Spleen (tissue), 11 donors: ENCODE measurements around the gene PUS1. TPM values are rescaled to one million over a fixed set of nuclear protein-coding genes. Genes with fewer than 3 reads are reported as not detected.

Experiments used
- DNase-seq: peaks from one replicate; pipeline ENCODE4 v3.0.0-alpha.2; 2020
- H3K27ac ChIP-seq, 8 donors: fragments of 200-600 bp; sonication (generic) in 7 of 8; 1 replicate in 4 of 8; 2 replicates in 4 of 8; pipeline versions ENCODE4 v1.5.0 to v1.8.0; 2016 to 2021; ENCODE audit warnings: inconsistent platforms in 4 of 8, mild to moderate bottlenecking in 4 of 8, moderate library complexity in 1 of 8
- H3K27me3 ChIP-seq, 7 donors: fragments of 200-600 bp; sonication (generic) in 6 of 7; replicated peaks in 1 of 7; 1 replicate in 4 of 7; 2 replicates in 3 of 7; pipeline versions ENCODE4 v1.5.0 to v1.8.0; 2016 to 2021; ENCODE audit warnings: inconsistent platforms in 3 of 7, mild to moderate bottlenecking in 1 of 7
- H3K36me3 ChIP-seq, 6 donors: fragments of 200-600 bp; sonication (generic) in 5 of 6; 1 replicate in 4 of 6; 2 replicates in 2 of 6; pipeline versions ENCODE4 v1.5.0 to v1.8.0; 2016 to 2021; ENCODE audit warnings: inconsistent platforms in 2 of 6
- H3K4me1 ChIP-seq, 6 donors: fragments of 200-600 bp; sonication (generic) in 5 of 6; 1 replicate in 3 of 6; 2 replicates in 3 of 6; pipeline versions ENCODE4 v1.5.0 to v1.8.0; 2016 to 2021; ENCODE audit warnings: inconsistent platforms in 3 of 6
- H3K4me3 ChIP-seq, 8 donors: fragments of 200-600 bp; sonication (generic) in 7 of 8; 1 replicate in 4 of 8; 2 replicates in 4 of 8; pipeline versions ENCODE4 v1.5.0 to v1.8.0; 2016 to 2021; ENCODE audit warnings: inconsistent platforms in 4 of 8, mild to moderate bottlenecking in 4 of 8, moderate library complexity in 2 of 8
- H3K9me3 ChIP-seq, 8 donors: fragments of 200-600 bp; sonication (generic) in 7 of 8; 1 replicate in 4 of 8; 2 replicates in 4 of 8; pipeline versions ENCODE4 v1.5.0 to v1.8.0; 2016 to 2021; ENCODE audit warnings: inconsistent platforms in 4 of 8
- CTCF ChIP-seq, 11 experiments: fragments of 200-600 bp in 7 of 11; fragments of 450-650 bp in 4 of 11; sonication (generic) in 4 of 11; IDR thresholded peaks in 8 of 11; conservative IDR thresholded peaks in 3 of 11; 1 replicate in 7 of 11; 2 replicates in 4 of 11; pipeline versions ENCODE4 v1.4.0 to v1.8.0; 2016 to 2021; ENCODE audit warnings: antibody characterized with exemption in 11 of 11, inconsistent platforms in 4 of 11, mild to moderate bottlenecking in 1 of 11
- POLR2A ChIP-seq, 3 donors: fragments of 450-650 bp; IDR thresholded peaks; one replicate each; pipeline ENCODE4 v1.5.1; 2017; ENCODE audit warnings: antibody characterized with exemption in 3 of 3, mild to moderate bottlenecking in 1 of 3
- POLR2AphosphoS5 ChIP-seq, 3 donors: sonication (generic); formaldehyde crosslinking; IDR thresholded peaks; one replicate each; pipeline ENCODE4 v1.5.1; 2017; ENCODE audit warnings: antibody characterized with exemption in 3 of 3
- WGBS, 5 donors: extraction: QIAGEN DNeasy Blood & Tissue Kit in 3 of 5; methylation state at CpG; one replicate each; pipeline versions ENCODE4 v1.1.5 to v1.1.7; 2013 to 2018; 5-methylcytosine and 5-hydroxymethylcytosine counted together
- intact Hi-C: fragments of 100-400 bp; cut with DNase I; formaldehyde crosslinking; loops from one replicate; pipeline ENCODE4 v1.15.0; 2023; ENCODE audit warnings: low total_unique reads
- polyA plus RNA-seq, 3 donors: library from polyadenylated mRNA; stranded (reverse); fragments of 200-250 nt; gene quantifications; one replicate each; pipeline ENCODE4 v1.2.1, GENCODE V29; 2013
- total RNA-seq, 7 donors: library from RNA; depleted of rRNA in 3 of 7; stranded (reverse); fragments of >200 nt in 3 of 7; fragmentation: NEBNext Ultra II Directional in 4 of 7; extraction: Animal tissue kit (Norgen Biotek cat#: 25700) in 4 of 7; gene quantifications; one replicate each; pipeline versions ENCODE4 v1.1.0 to v1.2.1, GENCODE V29; 2016 to 2021
- donor health status: healthy with polysubstance abuse.
- donor health status: DM: no; HTN: no; CAD: no; lungs with moderate emphysema.
- donor health status: DM: no; HTN: no; CAD: no.
- donor health status: Bipolar disorder and iron deficiency.
- donor health status: healthy.
- donor health status: DM: no; HTN: no; CAD: no.
- donor health status: DM: yes; HTN: yes; CAD: no.

PUS1 gene
- total and polyA plus RNA-seq, 10 donors, result 16.0 to 46.5 (median 30.0) TPM

- 95 to 99% (median 98%) methylated on average over 8 of the region's 8 CpGs for WGBS, 5 donors
- TF ChIP-seq POLR2AphosphoS5 (IDR thresholded peaks at IDR 0.05), result no peak
- Histone ChIP-seq H3K9me3 (no peaks in the 10 kb centered on the region), H3K4me3 (no peak overlapping the region), H3K27me3 (no peaks in the 10 kb centered on the region), H3K27ac (no peak overlapping the region), H3K4me1 (peaks cover 10 to 36% (median 17%) of the 10 kb centered on the region in 6 donors), H3K36me3 (peaks cover 5 to 76% (median 46%) of the 10 kb centered on the region in 6 donors)
- DNase-seq, result peak; percentile 51
- intact Hi-C loops, result no loop called here
Observed at GRCh38 chr12:131933387-131933786, 4.3 kb downstream of the PUS1 start.

DNA sequence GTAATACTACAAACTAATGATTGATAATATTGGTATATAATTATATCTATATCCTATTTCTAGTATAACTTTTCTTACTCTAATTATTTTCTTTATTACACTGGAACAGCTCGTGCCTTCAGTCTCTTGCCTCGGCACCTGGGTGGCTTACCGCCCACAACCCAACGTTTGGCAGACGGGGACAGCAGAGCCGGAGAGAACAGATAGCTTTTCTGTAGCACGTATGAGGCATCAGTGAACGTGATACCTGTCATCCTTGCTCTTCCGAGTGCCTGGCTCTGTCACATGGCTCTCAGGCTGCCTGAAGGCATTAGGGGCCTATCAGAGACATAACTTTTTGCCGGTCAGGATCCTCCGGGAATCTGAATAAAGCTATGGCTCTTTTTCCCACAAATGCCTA, 5.5 kb downstream of the PUS1 start:
- DNase-seq, result peak; percentile 23
- H3K4me1 ChIP-seq, result peaks cover 10 to 31% (median 15%) of the 10 kb centered on the region in 6 donors
- no peak overlapping the region for H3K4me3 ChIP-seq
- no peaks in the 10 kb centered on the region for H3K9me3 ChIP-seq
- intact Hi-C loops, result no loop called here
- TF ChIP-seq CTCF (IDR thresholded peaks at IDR 0.05 in 8 of 11, conservative IDR thresholded peaks at IDR 0.05 in 3 of 11) (no peak), POLR2AphosphoS5 (IDR thresholded peaks at IDR 0.05) (no peak), POLR2A (IDR thresholded peaks at IDR 0.05) (no peak)
- 93 to 97% (median 95%) methylated on average over 11 of the region's 11 CpGs for WGBS, 5 donors
- no peaks in the 10 kb centered on the region for H3K27me3 ChIP-seq
- no peak overlapping the region for H3K27ac ChIP-seq
- H3K36me3 ChIP-seq, result peaks cover 5 to 87% (median 55%) of the 10 kb centered on the region in 6 donors

GRCh38 chr12:131938082-131938481, 9.0 kb downstream of the PUS1 start:
- Histone ChIP-seq H3K27ac (no peak overlapping the region), H3K36me3 (peaks cover 10 to 100% (median 68%) of the 10 kb centered on the region in 6 donors), H3K4me1 (no peaks in the 10 kb centered on the region), H3K9me3 (no peaks in the 10 kb centered on the region), H3K4me3 (no peak overlapping the region), H3K27me3 (no peaks in the 10 kb centered on the region)
- WGBS, 5 donors, result 80 to 96% (median 95%) methylated on average over 7 of the region's 7 CpGs
- intact Hi-C loops, result no loop called here
- TF ChIP-seq CTCF (IDR thresholded peaks at IDR 0.05 in 8 of 11, conservative IDR thresholded peaks at IDR 0.05 in 3 of 11) (no peak), POLR2AphosphoS5 (IDR thresholded peaks at IDR 0.05) (no peak), POLR2A (IDR thresholded peaks at IDR 0.05) (no peak)
- DNase-seq, result peak; percentile 40

GRCh38 chr12:131939007-131939406, 9.9 kb downstream of the PUS1 start:
- no peak for TF ChIP-seq POLR2AphosphoS5 (IDR thresholded peaks at IDR 0.05)
- TF ChIP-seq CTCF (IDR thresholded peaks at IDR 0.05 in 8 of 11, conservative IDR thresholded peaks at IDR 0.05 in 3 of 11), result no peak
- TF ChIP-seq POLR2A (IDR thresholded peaks at IDR 0.05), result no peak
- Histone ChIP-seq H3K9me3 (no peaks in the 10 kb centered on the region), H3K4me1 (no peaks in the 10 kb centered on the region), H3K27me3 (no peaks in the 10 kb centered on the region), H3K36me3 (peaks cover 7 to 100% (median 67%) of the 10 kb centered on the region in 6 donors), H3K27ac (no peak overlapping the region), H3K4me3 (no peak overlapping the region)
- intact Hi-C loops, result no loop called here
- WGBS, 5 donors, result 94 to 96% (median 94%) methylated on average over 16 of the region's 16 CpGs
- peak; percentile 47 for DNase-seq

GRCh38 chr12:131940141-131940547, 11.1 kb downstream of the PUS1 start:
- Histone ChIP-seq H3K27me3 (no peaks in the 10 kb centered on the region), H3K4me3 (no peak overlapping the region), H3K4me1 (no peaks in the 10 kb centered on the region), H3K9me3 (no peaks in the 10 kb centered on the region), H3K27ac (no peak overlapping the region), H3K36me3 (peaks cover 4 to 100% (median 63%) of the 10 kb centered on the region in 6 donors)
- no peak for DNase-seq
- 86 to 97% (median 92%) methylated on average over 8 of the region's 8 CpGs for WGBS, 5 donors
- TF ChIP-seq POLR2AphosphoS5 (IDR thresholded peaks at IDR 0.05) (no peak), POLR2A (IDR thresholded peaks at IDR 0.05) (no peak), CTCF (IDR thresholded peaks at IDR 0.05 in 8 of 11, conservative IDR thresholded peaks at IDR 0.05 in 3 of 11) (no peak)
- intact Hi-C loops, result no loop called here
